H1 (cell line): Measurements from ENCODE around the gene HDHD2. TPM values are rescaled to one million over a fixed set of nuclear protein-coding genes. Genes with fewer than 3 reads are reported as not detected.

Experiments used
- RXRA ChIP-seq: IDR thresholded peaks from 2 replicates; pipeline ENCODE4 v1.6.1; 2011; ENCODE audit warnings: low read depth, mild to moderate bottlenecking, low read length, moderate library complexity; ENCODE audit not compliant: insufficient read depth
- polyA plus RNA-seq, 7 experiments: library from polyadenylated mRNA; depleted of rRNA in 3 of 7; stranded (reverse) in 5 of 7; unstranded in 2 of 7; fragments of >200 nt in 5 of 7; fragments of 200-250 nt in 2 of 7; gene quantifications; 1 replicate in 5 of 7; 2 replicates in 1 of 7; 4 replicates in 1 of 7; pipeline versions ENCODE4 v1.2.1 to v1.2.3, GENCODE V29; 2011 to 2013; ENCODE audit warnings: missing spikeins in 2 of 7, mixed read lengths in 2 of 7
- total RNA-seq: library from RNA; stranded (reverse); fragmentation: NEBNext Ultra II Directional; extraction: Animal tissue kit (Norgen Biotek cat#: 25700); gene quantifications from 2 replicates; pipeline ENCODE4 v1.2.1, GENCODE V29; 2021

Gene HDHD2
- total and polyA plus RNA-seq, 2 of the 8 experiments (the other 6 are each of a cell fraction or from before 2014, with no cell fraction given), result 16.7 to 42.7 TPM

DNA sequence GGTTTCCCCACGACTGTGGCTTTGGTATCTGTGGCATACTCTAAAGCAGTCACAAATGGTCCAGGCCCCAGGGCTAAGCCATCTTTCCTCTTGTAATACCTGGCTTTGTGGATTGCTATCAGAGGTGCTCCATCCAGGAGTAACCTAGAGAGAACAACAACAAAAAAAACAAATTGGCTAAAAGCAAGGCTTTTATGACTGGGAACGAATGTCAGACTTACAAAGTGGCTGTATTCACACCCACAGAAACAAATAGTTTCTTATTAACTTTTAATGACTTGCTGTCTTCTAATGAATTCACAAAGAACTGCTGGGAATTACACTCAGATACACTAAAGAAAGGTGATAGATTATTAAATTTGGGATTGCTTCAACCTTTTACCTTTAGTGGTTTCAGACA is 35.1 kb downstream of the HDHD2 start (continued):
- no peak for TF ChIP-seq RXRA
